Measurements from ENCODE around the gene BLTP3B. TPM values are rescaled to one million over a fixed set of nuclear protein-coding genes. Genes with fewer than 3 reads are reported as not detected.

Gene BLTP3B
- polyA plus RNA-seq, 3 donors = 2.6 to 21.7 (median 9.6) TPM

- 4 to 41% (median 4%) methylated on average over 1 of the region's 1 CpG for WGBS, 3 donors
- H3K27ac ChIP-seq (ENCODE audit: low read depth, low read length) = no peak overlapping the region
Observed at GRCh38 chr12:100127766-100128511, 14.7 kb downstream of the BLTP3B start.

- H3K27ac ChIP-seq (ENCODE audit: low read depth, low read length) = no peak overlapping the region
- 83 to 85% (median 84%) methylated on average over 8 of the region's 8 CpGs for WGBS, 3 donors
Observed at GRCh38 chr12:100123316-100124095, 19.2 kb downstream of the BLTP3B start.

GRCh38 chr12:100120355-100120754 lies 22.3 kb downstream of the BLTP3B start:
- H3K27ac ChIP-seq (ENCODE audit: low read depth, low read length) = no peak overlapping the region
- 99 to 100% (median 100%) methylated on average over 1 of the region's 1 CpG for WGBS, 3 donors

GRCh38 chr12:100115291-100115690 lies 27.4 kb downstream of the BLTP3B start:
- whole genome bisulfite sequencing, 3 donors = 96 to 99% (median 98%) methylated on average over 8 of the region's 8 CpGs
- no peak overlapping the region for H3K27ac ChIP-seq (ENCODE audit: low read depth, low read length)

- H3K27ac ChIP-seq (ENCODE audit: low read depth, low read length) = no peak overlapping the region
Observed at GRCh38 chr12:100114574-100114973, 28.1 kb downstream of the BLTP3B start.

GRCh38 chr12:100110276-100110675 lies 32.4 kb downstream of the BLTP3B start:
- WGBS, 3 donors = 91 to 98% (median 96%) methylated on average over 4 of the region's 4 CpGs
- H3K27ac ChIP-seq (ENCODE audit: low read depth, low read length) = no peak overlapping the region

GRCh38 chr12:100106861-100107260 lies 35.8 kb downstream of the BLTP3B start:
- H3K27ac ChIP-seq (ENCODE audit: low read depth, low read length) = no peak overlapping the region
- WGBS, 3 donors = 90 to 94% (median 92%) methylated on average over 6 of the region's 6 CpGs

- no peak overlapping the region for H3K27ac ChIP-seq (ENCODE audit: low read depth, low read length)
- WGBS, 3 donors = 94 to 97% (median 96%) methylated on average over 4 of the region's 4 CpGs
Observed at GRCh38 chr12:100105661-100106060, 37.0 kb downstream of the BLTP3B start.

- H3K27ac ChIP-seq (ENCODE audit: low read depth, low read length) = no peak overlapping the region
- WGBS, 3 donors = 79 to 87% (median 83%) methylated on average over 3 of the region's 3 CpGs
Observed at GRCh38 chr12:100101000-100101399, 41.7 kb downstream of the BLTP3B start.

Other genes starting within 250 kb of the BLTP3B start
- gene ANKS1B, start 157.9 kb downstream of the BLTP3B start, polyA plus RNA-seq = 1 to 10 TPM in 1 of 3 donors, under 1 TPM in 2; 0.58 to 4.0 (median 0.79) TPM
- gene ACTR6, start 57.9 kb upstream of the BLTP3B start, polyA plus RNA-seq = 10 to 100 TPM in 2 of 3 donors, 1 to 10 TPM in 1; 6.1 to 21.6 (median 12.9) TPM
- gene DEPDC4, start 124.2 kb upstream of the BLTP3B start, polyA plus RNA-seq = 1 to 10 TPM in 1 of 3 donors, under 1 TPM in 1, not detected in 1; 0.39 to 1.4 TPM
- 10 to 100 TPM in 1 of 3 donors, 1 to 10 TPM in 2; 7.8 to 14.7 (median 9.6) TPM for gene SCYL2, start 124.3 kb upstream of the BLTP3B start, polyA plus RNA-seq
- gene SLC17A8, start 214.2 kb upstream of the BLTP3B start, polyA plus RNA-seq = under 1 TPM in 1 of 3 donors, not detected in 2; 0.01 TPM

Measured in adipose tissue (tissue), 3 donors.